Mesangial cell (primary cell): ENCODE measurements around the gene MASTL. TPM values are rescaled to one million over a fixed set of nuclear protein-coding genes. Genes with fewer than 3 reads are reported as not detected.

Experiments used
- total RNA-seq: library from RNA; depleted of rRNA; stranded (reverse); fragments of >200 nt; gene quantifications from 2 replicates; pipeline ENCODE4 v1.2.3, GENCODE V29; 2015

The MASTL gene
- 4.9 and 23.8 TPM in 2 replicates for total RNA-seq

GRCh38 chr10:27155066-27155754, at the start of gene MASTL:
MASTL (plus strand) TSS chr10:27155352; CDS start chr10:27155427, 75 bp downstream.

Other genes starting within 250 kb of the MASTL start
- gene ANKRD26, start 54.9 kb upstream of the MASTL start, total RNA-seq = 2.0 and 2.4 TPM in 2 replicates
- 49.3 and 64.0 TPM in 2 replicates for gene YME1L1, start 968 bp upstream of the MASTL start, total RNA-seq
- gene ACBD5, start 85.4 kb downstream of the MASTL start, total RNA-seq = 10.8 and 14.6 TPM in 2 replicates